Osteocyte (in vitro differentiated cells): ENCODE data around the gene OR2AG2. TPM values are rescaled to one million over a fixed set of nuclear protein-coding genes. Genes with fewer than 3 reads are reported as not detected.

Experiments
- DNase-seq: peaks from one replicate; pipeline ENCODE4 v3.0.0; 2021; ENCODE audit warnings: mixed read lengths; ENCODE audit not compliant: unreplicated experiment; ENCODE audit errors: extremely low spot score
- H3K27ac Mint-ChIP-seq: one replicate; pipeline ENCODE4 v1.8.0; 2021; ENCODE audit warnings: mild to moderate bottlenecking, mixed read lengths; ENCODE audit not compliant: unreplicated experiment
- H3K27me3 Mint-ChIP-seq: one replicate; pipeline ENCODE4 v1.8.0; 2021; ENCODE audit warnings: mixed read lengths; ENCODE audit not compliant: unreplicated experiment
- H3K36me3 Mint-ChIP-seq: one replicate; pipeline ENCODE4 v1.8.0; 2021; ENCODE audit warnings: mixed read lengths; ENCODE audit not compliant: unreplicated experiment
- H3K4me1 Mint-ChIP-seq: one replicate; pipeline ENCODE4 v1.8.0; 2021; ENCODE audit warnings: mixed read lengths; ENCODE audit not compliant: unreplicated experiment
- H3K4me3 Mint-ChIP-seq: one replicate; pipeline ENCODE4 v1.8.0; 2021; ENCODE audit warnings: mild to moderate bottlenecking, moderate library complexity, mixed read lengths; ENCODE audit not compliant: unreplicated experiment
- H3K9me3 Mint-ChIP-seq: one replicate; pipeline ENCODE4 v1.8.0; 2021; ENCODE audit warnings: mixed read lengths; ENCODE audit not compliant: unreplicated experiment
- CTCF ChIP-seq: fragments of 200-600 bp; sonication (generic); IDR thresholded peaks from 2 replicates; pipeline ENCODE4 v1.5.0; 2021; ENCODE audit warnings: antibody characterized with exemption, mild to moderate bottlenecking, moderate library complexity
- total RNA-seq: library from RNA; stranded (reverse); gene quantifications from 2 replicates; pipeline ENCODE4 v1.2.1, GENCODE V29; 2021

OR2AG2 gene
- total RNA-seq, 1 donor from 2014 or later: not detected

- Mint-ChIP-seq H3K4me1 (no peaks in the 10 kb centered on the region), H3K4me3 (no peak overlapping the region), H3K9me3 (no peaks in the 10 kb centered on the region), H3K27ac (no peak overlapping the region), H3K27me3 (peaks cover 55% of the 10 kb centered on the region), H3K36me3 (no peaks in the 10 kb centered on the region)
- TF ChIP-seq CTCF: no peak
- no peak for DNase-seq
Observed at GRCh38 chr11:6725386-6725896, 46.3 kb downstream of the OR2AG2 start.

GRCh38 chr11:6724013-6724412 lies 47.8 kb downstream of the OR2AG2 start:
- no peak for DNase-seq
- TF ChIP-seq CTCF: no peak

GRCh38 chr11:6721343-6721742 lies 50.4 kb downstream of the OR2AG2 start:
- Mint-ChIP-seq H3K4me3 (no peak overlapping the region), H3K27ac (no peak overlapping the region), H3K4me1 (no peaks in the 10 kb centered on the region), H3K9me3 (no peaks in the 10 kb centered on the region), H3K27me3 (peaks cover 55% of the 10 kb centered on the region), H3K36me3 (no peaks in the 10 kb centered on the region)
- DNase-seq: no peak
- no peak for TF ChIP-seq CTCF

More at GRCh38 chr11:6724013-6724412, 47.8 kb downstream of the OR2AG2 start:
- H3K9me3 Mint-ChIP-seq: no peaks in the 10 kb centered on the region
- H3K4me1 Mint-ChIP-seq: no peaks in the 10 kb centered on the region
- no peak overlapping the region for H3K4me3 Mint-ChIP-seq
- no peak overlapping the region for H3K27ac Mint-ChIP-seq
- H3K27me3 Mint-ChIP-seq: peaks cover 62% of the 10 kb centered on the region
- no peaks in the 10 kb centered on the region for H3K36me3 Mint-ChIP-seq

- DNase-seq: no peak
- Mint-ChIP-seq H3K4me3 (no peak overlapping the region), H3K36me3 (no peaks in the 10 kb centered on the region), H3K27ac (no peak overlapping the region), H3K4me1 (no peaks in the 10 kb centered on the region), H3K27me3 (peaks cover 63% of the 10 kb centered on the region), H3K9me3 (no peaks in the 10 kb centered on the region)
- TF ChIP-seq CTCF: no peak
Observed at GRCh38 chr11:6719576-6719975, 52.2 kb downstream of the OR2AG2 start.

GRCh38 chr11:6717426-6717825 lies 54.4 kb downstream of the OR2AG2 start:
- Mint-ChIP-seq H3K27me3 (peaks cover 56% of the 10 kb centered on the region), H3K4me3 (no peak overlapping the region), H3K9me3 (no peaks in the 10 kb centered on the region), H3K4me1 (no peaks in the 10 kb centered on the region), H3K27ac (no peak overlapping the region), H3K36me3 (no peaks in the 10 kb centered on the region)
- no peak for DNase-seq
- TF ChIP-seq CTCF: no peak

Other genes with a start within 250 kb of the OR2AG2 start
- gene RRP8, start 168.4 kb downstream of the OR2AG2 start, total RNA-seq: 15.3 and 17.8 TPM in 2 replicates
- 192 and 209 TPM in 2 replicates for gene ILK, start 168.2 kb downstream of the OR2AG2 start, total RNA-seq
- gene TAF10, start 159.8 kb downstream of the OR2AG2 start, total RNA-seq: 93.4 and 100 TPM in 2 replicates
- 157 and 171 TPM in 2 replicates for gene TPP1, start 152.6 kb downstream of the OR2AG2 start, total RNA-seq
- gene DCHS1, start 116.2 kb downstream of the OR2AG2 start, total RNA-seq: 63.0 and 63.3 TPM in 2 replicates
- 47.8 and 49.8 TPM in 2 replicates for gene MRPL17, start 88.6 kb downstream of the OR2AG2 start, total RNA-seq
- not detected in 2 replicates for gene OR2AG1, start 11.0 kb upstream of the OR2AG2 start, total RNA-seq
- 0.08 TPM in 1 of 2 replicates, not detected in the other for gene OR6A2, start 27.7 kb upstream of the OR2AG2 start, total RNA-seq
- gene OR10A5, start 73.7 kb upstream of the OR2AG2 start, total RNA-seq: not detected in 2 replicates
- not detected in 2 replicates for gene OR10A2, start 91.1 kb upstream of the OR2AG2 start, total RNA-seq
- not detected in 2 replicates for gene OR10A4, start 104.6 kb upstream of the OR2AG2 start, total RNA-seq
- gene OR2D2, start 120.5 kb upstream of the OR2AG2 start, total RNA-seq: 0.34 TPM in 1 of 2 replicates, not detected in the other
- gene OR2D3, start 149.0 kb upstream of the OR2AG2 start, total RNA-seq: not detected in 2 replicates
- gene ZNF215, start 154.4 kb upstream of the OR2AG2 start, total RNA-seq: 1.8 and 2.7 TPM in 2 replicates
- gene ZNF214, start 248.4 kb upstream of the OR2AG2 start, total RNA-seq: 2.3 and 2.6 TPM in 2 replicates
- not detected in 2 replicates for gene NLRP14, start 248.5 kb upstream of the OR2AG2 start, total RNA-seq